Progenitor cell of endocrine pancreas (in vitro differentiated cells): ENCODE data around the gene MATN1. TPM values are rescaled to one million over a fixed set of nuclear protein-coding genes. Genes with fewer than 3 reads are reported as not detected.

Source experiments
- DNase-seq: peaks from one replicate; pipeline ENCODE4 v3.0.0; 2021; ENCODE audit warnings: low spot score; ENCODE audit not compliant: unreplicated experiment
- H3K27ac Mint-ChIP-seq: 2 replicates; pipeline ENCODE4 v1.8.0; 2021; ENCODE audit warnings: mild to moderate bottlenecking, moderate library complexity, mixed read lengths
- H3K27me3 Mint-ChIP-seq: 2 replicates; pipeline ENCODE4 v1.8.0; 2021; ENCODE audit warnings: mixed read lengths
- H3K36me3 Mint-ChIP-seq: 2 replicates; pipeline ENCODE4 v1.8.0; 2022; ENCODE audit warnings: mixed read lengths; ENCODE audit not compliant: insufficient read depth
- H3K4me1 Mint-ChIP-seq: 2 replicates; pipeline ENCODE4 v1.8.0; 2021; ENCODE audit warnings: low read depth, mixed read lengths
- H3K4me3 Mint-ChIP-seq: 2 replicates; pipeline ENCODE4 v1.8.0; 2021; ENCODE audit warnings: low read depth, mild to moderate bottlenecking, moderate library complexity, mixed read lengths
- H3K9me3 Mint-ChIP-seq: 2 replicates; pipeline ENCODE4 v1.8.0; 2021; ENCODE audit warnings: low read depth, mixed read lengths
- CTCF ChIP-seq: fragments of 200-600 bp; sonication (generic); IDR thresholded peaks from one replicate; pipeline ENCODE4 v1.5.0; 2021; ENCODE audit warnings: antibody characterized with exemption, mild to moderate bottlenecking; ENCODE audit not compliant: unreplicated experiment
- total RNA-seq: library from RNA; stranded (reverse); gene quantifications from 2 replicates; pipeline ENCODE4 v1.2.1, GENCODE V29; 2021

MATN1 gene
- total RNA-seq, 1 donor from 2014 or later: 0.14 TPM

- Mint-ChIP-seq H3K4me1 (no peaks in the 10 kb centered on the region), H3K4me3 (no peak overlapping the region), H3K9me3 (peaks cover 2% of the 10 kb centered on the region), H3K27me3 (peaks cover 11% of the 10 kb centered on the region), H3K27ac (no peak overlapping the region), H3K36me3 (no peaks in the 10 kb centered on the region)
- no peak for DNase-seq
- no peak for TF ChIP-seq CTCF
These were observed 10.7 kb upstream of the MATN1 start for GRCh38 chr1:30734106-30734505.

- Mint-ChIP-seq H3K27me3 (peaks cover 7% of the 10 kb centered on the region), H3K4me1 (no peaks in the 10 kb centered on the region), H3K27ac (no peak overlapping the region), H3K9me3 (no peaks in the 10 kb centered on the region), H3K4me3 (no peak overlapping the region), H3K36me3 (no peaks in the 10 kb centered on the region)
- DNase-seq: no peak
- no peak for TF ChIP-seq CTCF
These were observed 10.1 kb upstream of the MATN1 start for GRCh38 chr1:30733493-30733892.

GRCh38 chr1:30732277-30732996 lies 9.1 kb upstream of the MATN1 start:
- Mint-ChIP-seq H3K36me3 (no peaks in the 10 kb centered on the region), H3K4me1 (peaks cover 3% of the 10 kb centered on the region), H3K9me3 (no peaks in the 10 kb centered on the region), H3K4me3 (no peak overlapping the region), H3K27me3 (peaks cover 7% of the 10 kb centered on the region), H3K27ac (no peak overlapping the region)
- no peak for DNase-seq
- TF ChIP-seq CTCF: no peak

GRCh38 chr1:30731806-30732276 lies 8.5 kb upstream of the MATN1 start:
- H3K36me3 Mint-ChIP-seq: no peaks in the 10 kb centered on the region
- peaks cover 7% of the 10 kb centered on the region for H3K27me3 Mint-ChIP-seq
- no peak overlapping the region for H3K4me3 Mint-ChIP-seq
- no peaks in the 10 kb centered on the region for H3K9me3 Mint-ChIP-seq
- peaks cover 3% of the 10 kb centered on the region for H3K4me1 Mint-ChIP-seq
- no peak for DNase-seq
- no peak overlapping the region for H3K27ac Mint-ChIP-seq
- TF ChIP-seq CTCF: no peak

GRCh38 chr1:30731109-30731805 lies 7.9 kb upstream of the MATN1 start:
- Mint-ChIP-seq H3K4me3 (no peak overlapping the region), H3K9me3 (no peaks in the 10 kb centered on the region), H3K27ac (no peak overlapping the region), H3K4me1 (peaks cover 3% of the 10 kb centered on the region), H3K27me3 (peaks cover 7% of the 10 kb centered on the region), H3K36me3 (no peaks in the 10 kb centered on the region)
- no peak for TF ChIP-seq CTCF
- no peak for DNase-seq
